HuH-7 (cell line): ENCODE results near the gene CBS.
"Not testable (repeated sequence)": the region's sequence is repeated elsewhere in the genome, so short reads cannot be mapped to it uniquely, and the experiment has no call there.

Experiments used
- DNase-seq: peaks from one replicate; pipeline ENCODE4 v3.0.0; 2011; ENCODE audit warnings: low spot score

Gene CBS

GRCh38 chr21:43068065-43068464 is 7.6 kb downstream of the CBS start:
- DNase-seq = not testable (repeated sequence)

GRCh38 chr21:43066690-43067089 is 8.9 kb downstream of the CBS start:
- DNase-seq = not testable (repeated sequence)

GRCh38 chr21:43065991-43066390 is 9.6 kb downstream of the CBS start:
- not testable (repeated sequence) for DNase-seq

DNA sequence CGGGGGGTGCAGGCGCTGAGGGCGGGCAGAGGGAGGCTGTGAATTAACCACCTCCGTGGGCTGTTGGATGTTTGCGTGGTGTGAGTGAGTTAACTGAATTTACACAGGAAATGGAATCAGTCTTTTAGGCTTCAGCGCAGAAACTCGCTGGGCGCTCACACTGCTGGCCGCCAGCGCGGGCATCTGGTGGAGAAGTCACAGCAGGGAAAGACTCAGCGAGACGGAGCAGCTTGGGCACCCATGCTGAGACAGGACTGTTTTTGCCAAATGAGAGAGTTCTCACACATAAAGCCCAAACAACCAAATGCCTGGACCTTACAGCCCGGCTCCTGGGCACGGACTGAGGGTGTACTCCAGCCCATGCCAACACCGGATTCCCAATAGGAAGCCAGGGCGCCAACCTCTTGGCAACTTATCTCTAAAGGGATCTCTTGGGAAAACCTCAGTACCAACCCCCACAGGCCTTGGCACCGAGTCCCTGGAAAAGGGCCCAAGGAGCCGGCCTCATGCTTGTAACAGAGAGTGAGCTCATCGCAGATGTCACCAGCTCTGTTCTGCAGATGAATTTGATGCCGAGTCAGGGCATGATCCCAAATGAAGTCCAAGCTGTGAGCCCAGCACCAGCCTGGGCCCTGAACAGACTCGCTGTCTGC is 11.2 kb downstream of the CBS start:
- not testable (repeated sequence) for DNase-seq

- not testable (repeated sequence) for DNase-seq
These were observed 12.5 kb downstream of the CBS start for GRCh38 chr21:43062955-43063664.

DNA sequence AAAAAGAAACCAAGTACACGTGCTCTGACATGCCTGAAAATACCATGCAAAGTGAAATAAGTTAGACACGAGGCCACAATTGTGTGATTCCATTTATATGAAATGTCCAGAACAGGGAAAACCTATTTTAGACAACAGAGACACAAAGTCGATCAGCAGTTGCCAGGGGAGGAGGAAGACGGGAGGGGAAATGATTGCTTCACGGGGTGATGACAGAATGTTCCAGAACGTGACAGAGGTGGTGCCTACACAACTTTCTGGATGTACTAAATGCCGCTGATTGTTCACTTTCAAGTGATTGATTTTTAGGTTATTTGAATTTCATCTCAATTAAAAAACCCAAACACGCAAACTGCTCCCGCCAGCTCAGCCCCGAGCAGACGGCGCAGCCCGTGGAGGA is 22.5 kb downstream of the CBS start:
- DNase-seq = not testable (repeated sequence)

- not testable (repeated sequence) for DNase-seq
These were observed 29.5 kb downstream of the CBS start for GRCh38 chr21:43045876-43046821.

- DNase-seq = not testable (repeated sequence)
These were observed 30.3 kb downstream of the CBS start for GRCh38 chr21:43045165-43045875.

DNA sequence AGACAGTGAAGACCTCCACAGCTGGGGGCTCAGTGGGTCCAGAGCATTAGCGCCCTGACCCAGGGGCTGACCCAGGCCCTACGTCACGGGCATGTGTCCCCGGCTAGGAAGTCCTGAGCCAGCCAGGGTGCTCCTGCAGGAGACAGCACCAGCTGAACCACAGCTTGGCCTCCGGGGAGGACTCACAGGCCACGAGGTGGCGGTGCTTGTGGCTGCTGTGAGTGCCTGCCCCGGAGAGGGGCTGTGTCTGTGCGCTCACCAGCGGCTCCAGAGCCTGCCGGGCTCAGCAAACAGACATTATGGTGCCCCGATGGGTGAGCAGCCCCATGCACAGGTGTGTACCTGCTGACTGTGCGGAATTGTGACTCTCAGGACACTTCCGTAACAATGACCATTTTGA is 31.1 kb downstream of the CBS start:
- DNase-seq = not testable (repeated sequence)

- DNase-seq = not testable (repeated sequence)
These were observed 32.3 kb downstream of the CBS start for GRCh38 chr21:43043291-43043690.

GRCh38 chr21:43042169-43042568 is 33.5 kb downstream of the CBS start:
- DNase-seq = not testable (repeated sequence)

GRCh38 chr21:43038659-43039044 is 37.0 kb downstream of the CBS start:
- not testable (repeated sequence) for DNase-seq

- DNase-seq = not testable (repeated sequence)
These were observed 37.5 kb downstream of the CBS start for GRCh38 chr21:43037918-43038658.

DNA sequence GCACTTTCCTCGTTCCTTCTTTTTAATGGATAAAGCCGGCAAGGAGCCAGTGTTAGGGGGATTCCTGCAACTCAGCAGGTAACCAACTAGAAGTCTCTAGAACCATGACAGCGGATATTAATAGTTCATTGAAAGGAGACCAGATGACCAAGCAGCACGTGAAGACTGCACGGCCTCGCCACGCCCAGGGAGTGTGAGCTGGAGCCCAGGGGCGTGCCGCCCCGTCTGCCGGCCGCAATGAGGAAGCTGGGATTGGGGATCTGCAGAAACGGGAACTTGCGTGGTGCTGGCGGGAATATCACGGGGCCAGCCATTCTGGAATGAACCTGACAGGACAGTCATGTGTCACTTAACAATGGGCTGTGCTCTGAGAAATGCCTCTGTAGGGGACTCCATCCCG is 38.7 kb downstream of the CBS start:
- not testable (repeated sequence) for DNase-seq

- DNase-seq = no peak
These were observed 40.8 kb downstream of the CBS start for GRCh38 chr21:43034826-43035225.

DNA sequence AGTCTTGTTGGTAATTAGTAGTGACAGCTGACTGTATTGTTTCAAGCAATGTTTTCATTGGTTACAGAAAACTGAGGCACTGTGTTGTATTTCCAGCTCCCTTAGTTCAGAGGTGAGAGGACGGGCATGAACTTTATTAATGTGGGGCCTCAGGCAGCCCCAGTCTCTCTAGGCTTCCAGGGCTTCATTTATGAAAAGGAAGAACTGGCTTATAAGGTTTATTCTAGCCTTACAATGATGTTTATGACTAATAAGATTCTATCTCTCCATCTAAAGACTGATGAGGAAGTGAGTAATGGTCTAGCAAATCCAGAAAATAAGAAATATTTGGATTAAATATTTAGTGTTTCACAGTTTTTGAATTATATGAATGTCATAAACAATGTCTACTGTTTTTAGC is 41.5 kb downstream of the CBS start:
- no peak for DNase-seq

GRCh38 chr21:43031121-43031619 is 44.5 kb downstream of the CBS start:
- DNase-seq = no peak

- DNase-seq = no peak
These were observed 45.9 kb downstream of the CBS start for GRCh38 chr21:43029785-43030184.

- DNase-seq = no peak
These were observed 47.5 kb downstream of the CBS start for GRCh38 chr21:43027846-43028731.

DNA sequence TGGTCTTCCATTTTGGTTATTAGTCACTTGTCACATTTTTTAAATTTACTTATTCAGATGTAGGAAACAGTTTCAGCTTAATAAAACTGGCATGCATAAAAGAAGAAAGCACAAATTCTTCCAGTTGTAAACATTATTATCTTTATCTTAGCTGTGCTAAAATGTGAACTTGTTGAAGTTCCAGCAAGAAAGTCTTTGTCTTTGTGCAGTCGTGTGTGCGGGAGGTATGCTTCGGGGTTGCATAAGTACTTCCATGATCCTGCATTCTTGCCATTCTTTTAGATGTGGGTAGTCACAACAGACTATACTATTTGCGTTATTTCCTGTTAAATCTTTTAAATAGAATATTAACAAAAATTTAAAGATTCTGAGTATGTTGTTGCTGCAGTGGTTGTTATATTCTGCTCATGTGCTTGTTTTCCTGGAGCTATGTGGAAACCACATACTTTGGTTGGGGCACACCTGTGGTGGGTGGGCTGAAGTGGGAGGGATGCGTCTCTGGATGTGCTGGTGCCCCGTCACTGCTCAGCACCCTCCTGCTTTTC is 49.9 kb downstream of the CBS start:
- DNase-seq = peak; percentile 57
